Measurements from ENCODE around the gene ALS2.
"Not testable (repeated sequence)": the region's sequence is repeated elsewhere in the genome, so short reads cannot be mapped to it uniquely, and the experiment has no call there.

ALS2 gene

DNA sequence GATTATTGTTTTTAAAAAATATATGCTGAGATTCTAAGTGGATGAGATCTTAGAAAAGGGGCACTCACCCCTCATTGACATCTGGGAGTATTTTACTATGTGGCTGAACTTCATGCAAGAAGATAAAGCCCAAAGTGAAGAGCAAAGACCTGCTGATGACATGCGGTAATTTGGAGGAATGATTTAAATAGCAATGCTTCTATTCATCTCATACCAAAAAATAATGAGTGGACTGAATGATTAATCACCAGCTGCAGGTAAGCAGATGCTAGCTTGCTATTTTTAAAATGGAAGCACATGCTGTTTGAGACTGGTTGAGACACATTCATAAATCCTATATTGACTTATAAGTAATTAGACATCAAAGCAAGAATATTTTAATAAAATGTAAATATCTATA, 12.9 kb upstream of the ALS2 start:
- no peak for DNase-seq

DNA sequence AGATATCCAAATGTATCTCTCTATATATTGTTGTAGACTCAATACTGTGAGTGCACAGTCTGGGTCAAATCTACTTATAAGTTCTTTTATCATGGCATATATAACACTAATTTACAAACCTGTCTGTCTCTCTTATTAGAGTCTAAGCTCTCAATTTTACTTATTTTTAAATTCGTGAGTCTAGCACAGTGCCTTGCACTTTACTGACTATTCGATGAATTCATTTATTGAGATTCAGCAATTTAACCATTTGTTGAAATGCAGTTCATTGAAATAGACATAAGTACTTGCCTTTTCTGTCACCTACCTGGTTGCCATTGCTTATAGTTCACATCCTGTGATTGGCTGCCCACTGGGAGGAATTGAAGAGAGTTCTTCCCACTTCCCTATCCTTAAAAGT, 10.3 kb upstream of the ALS2 start:
- no peak for DNase-seq

DNA sequence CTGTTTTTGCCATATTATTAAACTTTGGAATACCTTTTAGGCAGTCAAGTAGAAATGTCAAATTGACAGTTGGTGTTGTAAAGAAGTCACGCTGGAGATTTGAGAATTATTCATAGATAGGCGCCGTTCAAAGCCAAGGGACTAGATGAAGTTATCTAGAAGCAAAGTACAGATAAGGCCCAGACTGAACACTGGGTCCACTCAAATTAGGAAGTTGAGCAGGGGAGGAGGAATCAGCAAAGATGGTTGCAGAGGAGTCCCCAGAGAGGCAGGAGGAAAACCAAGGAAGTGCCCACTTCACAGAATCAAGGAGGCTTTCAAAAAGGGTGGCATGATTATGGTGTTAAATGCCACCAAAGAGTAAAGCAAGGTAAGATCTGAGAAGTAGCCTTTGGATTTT, 9.6 kb upstream of the ALS2 start:
- DNase-seq, result no peak

DNA sequence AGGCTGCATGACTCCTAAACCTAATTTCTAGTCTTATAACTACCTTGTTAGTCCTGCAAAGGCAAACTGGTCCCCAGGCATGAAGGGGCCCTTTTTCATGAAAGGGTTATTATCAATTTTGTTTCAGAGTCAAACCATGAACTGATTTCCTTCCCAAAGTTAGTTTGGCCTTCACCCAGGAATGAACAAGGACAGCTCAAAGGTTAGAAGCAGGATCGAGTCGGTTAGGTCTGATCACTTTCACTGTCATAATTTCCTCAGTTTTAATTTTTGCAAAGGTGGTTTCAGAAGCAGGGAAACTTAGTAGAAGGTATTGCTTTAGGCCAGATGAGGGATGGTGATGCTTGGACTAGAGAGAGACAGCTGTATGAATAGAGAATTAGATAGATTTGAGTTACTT, 8.7 kb upstream of the ALS2 start:
- no peak for DNase-seq

DNA sequence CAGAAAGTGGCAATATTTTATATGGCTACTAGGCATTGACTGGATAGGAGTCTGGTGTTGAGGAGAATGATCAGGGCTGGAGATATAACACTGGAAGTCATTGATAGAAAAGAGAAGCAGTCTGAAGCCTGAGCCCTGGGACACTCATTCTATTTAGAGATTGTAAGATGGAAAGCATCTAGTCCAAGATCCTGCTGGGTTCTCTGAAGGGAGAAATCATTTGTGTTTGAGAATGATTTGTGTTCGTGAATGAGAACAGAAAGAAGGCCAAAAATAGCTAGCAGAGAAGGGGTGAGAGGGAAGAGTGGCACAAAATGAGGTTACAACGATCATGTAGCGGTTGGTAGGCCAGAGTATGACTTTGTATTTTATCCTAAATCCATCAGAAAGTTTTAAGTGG, 7.6 kb upstream of the ALS2 start:
- no peak for DNase-seq

DNA sequence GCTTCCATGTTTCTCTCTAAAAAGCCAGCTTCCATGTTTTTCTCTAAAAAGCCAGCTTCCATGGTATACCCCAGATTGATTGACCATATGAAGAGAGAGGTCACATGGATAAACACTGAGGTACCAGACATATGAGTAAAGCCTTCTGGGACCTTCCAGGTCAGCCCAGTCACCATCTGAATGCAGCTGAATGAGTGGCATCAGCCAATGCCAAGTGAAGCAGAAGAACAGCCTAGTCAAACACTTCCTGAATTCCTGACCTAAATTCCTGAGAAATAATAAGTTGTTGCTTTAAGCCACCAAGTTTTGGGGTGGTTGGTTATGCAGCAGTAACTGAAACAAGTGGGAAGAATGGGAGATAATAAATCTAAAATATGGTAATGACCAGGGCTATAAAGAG, 5.7 kb upstream of the ALS2 start:
- no peak for DNase-seq

DNA sequence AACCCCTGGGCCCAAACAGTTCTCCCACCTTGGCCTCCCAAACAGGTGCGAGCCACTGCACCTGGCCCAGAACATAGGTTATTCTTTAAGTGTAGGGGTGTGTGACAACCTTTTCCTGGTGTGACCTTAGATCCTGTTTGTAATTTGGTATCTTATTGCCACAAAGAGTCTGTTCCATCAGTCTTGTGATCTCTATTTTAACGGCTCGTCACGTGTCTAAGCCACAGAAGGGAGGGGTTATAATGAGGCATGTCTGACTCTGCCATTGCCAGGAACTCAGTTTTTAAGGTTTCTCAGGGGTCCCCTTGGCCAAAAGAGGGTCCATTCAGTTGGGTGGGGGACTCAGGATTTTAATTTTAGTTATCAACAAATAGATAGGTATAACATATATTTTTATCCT, 4.4 kb upstream of the ALS2 start:
- DNase-seq, result no peak

DNA sequence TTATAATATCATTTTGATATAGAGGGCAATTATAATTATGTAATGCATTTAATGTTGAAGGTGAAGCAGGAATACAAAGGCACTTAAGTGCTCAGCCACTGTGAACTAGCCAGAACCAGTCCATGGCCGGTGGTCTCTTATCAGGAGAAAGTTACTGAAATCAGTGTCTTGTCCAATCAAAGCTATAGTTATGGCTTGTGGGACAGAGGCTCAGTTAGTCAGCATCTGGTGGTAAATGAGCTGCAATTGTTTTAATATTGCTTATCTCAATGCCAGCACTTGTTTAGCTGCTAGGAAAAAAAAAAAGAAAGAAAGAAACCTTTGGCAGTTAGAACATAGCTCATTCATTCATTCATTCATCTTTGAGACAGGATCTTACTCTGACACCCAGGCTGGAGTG, 3.8 kb upstream of the ALS2 start:
- DNase-seq, result no peak

DNA sequence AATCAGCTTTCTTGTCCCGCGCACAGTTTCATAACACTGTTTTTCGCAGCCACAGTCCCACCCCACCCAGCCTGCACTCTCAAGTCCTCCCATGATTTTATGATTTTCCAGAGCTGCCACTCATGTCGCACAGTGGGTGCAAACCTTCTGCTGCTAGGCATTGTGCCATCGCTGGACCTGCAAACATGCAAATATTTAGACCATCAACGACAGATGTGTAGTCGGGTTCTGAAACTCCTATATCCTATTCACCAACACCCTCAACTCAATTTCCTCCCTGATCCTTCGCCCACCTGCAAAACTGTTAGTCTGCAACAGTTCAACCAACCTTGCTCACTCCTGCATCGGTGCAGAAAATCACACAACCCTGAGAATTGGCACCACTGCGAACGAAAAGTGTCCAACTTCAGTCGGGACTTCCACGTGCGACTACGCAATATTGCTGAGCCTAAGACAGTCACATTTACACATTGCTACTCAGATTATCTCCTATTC, 871 bp upstream of the ALS2 start:
- no peak for DNase-seq

DNA sequence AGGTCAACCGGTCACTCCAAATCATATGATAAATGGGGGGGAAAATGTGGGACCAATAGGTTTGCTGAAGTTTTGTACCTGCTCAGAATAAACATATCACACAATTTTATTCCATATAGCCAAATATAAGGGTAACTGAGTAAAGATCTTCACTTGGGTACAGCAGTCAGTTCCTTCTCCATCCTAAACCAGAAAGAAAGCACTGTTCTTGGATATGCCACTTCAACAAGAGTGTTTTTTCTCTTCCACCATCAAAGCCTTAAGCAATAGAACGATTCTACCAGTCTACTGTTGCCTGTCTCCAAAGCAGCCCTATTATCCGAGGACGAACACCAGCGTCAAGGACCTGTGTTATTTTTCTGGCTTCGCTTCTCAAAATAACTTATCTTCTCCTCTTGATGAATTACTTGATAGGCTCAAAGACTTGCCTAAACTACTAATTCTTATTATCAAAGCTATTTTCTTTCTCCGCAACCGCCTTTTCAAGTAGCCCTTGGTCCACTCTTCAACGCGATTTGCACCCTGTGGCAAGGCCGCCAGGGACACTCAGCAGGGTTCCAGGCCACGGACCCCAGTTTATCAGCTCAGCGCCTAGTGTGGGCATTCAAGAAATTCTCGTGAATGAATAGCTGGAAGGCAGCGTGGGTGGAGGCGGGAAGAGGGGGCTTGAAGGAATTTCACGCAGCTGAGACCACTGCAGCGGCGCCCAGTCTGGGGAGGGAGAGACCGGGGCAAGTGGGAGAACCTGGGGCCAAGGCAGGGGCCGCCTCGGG, 646 bp downstream of the ALS2 start:
- DNase-seq, result no peak

DNA sequence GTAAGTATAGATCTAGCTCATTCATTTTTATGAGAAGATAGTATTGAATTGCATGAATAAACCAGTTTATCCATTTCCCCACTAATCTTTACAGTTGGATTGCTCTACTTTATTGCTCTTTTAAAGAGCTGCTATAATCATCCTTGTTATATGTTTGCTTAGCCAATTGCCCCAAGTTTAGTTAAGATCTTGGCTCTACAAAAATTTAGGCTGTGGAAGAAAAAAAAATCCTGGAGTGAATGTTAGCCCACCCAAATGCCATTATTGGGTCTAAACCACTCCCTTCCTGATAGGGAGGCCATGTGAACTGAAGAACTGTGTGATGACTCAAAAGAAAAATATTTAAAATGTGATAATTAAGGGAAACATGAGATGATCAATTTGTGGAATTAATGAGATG, 2.9 kb downstream of the ALS2 start:
- DNase-seq, result no peak

DNA sequence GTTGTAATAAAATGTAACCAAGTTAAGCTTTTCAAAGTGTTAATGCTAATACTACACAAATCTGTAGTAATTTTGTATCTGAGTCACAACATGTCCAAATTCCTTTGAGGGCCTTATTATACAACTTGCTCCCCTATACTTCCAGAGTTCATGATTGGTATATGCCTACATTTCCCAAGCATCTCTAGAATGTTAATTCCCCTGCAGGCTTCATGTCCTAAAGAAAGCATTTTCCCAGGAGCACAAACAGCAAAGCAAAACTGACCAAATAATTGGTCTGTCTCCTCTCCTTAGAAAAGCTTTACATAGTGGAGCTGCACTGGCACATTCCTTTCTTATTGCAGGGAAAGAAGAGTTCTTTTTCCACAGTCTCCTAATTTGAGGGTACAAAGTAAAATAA, 3.7 kb downstream of the ALS2 start:
- DNase-seq, result no peak

DNA sequence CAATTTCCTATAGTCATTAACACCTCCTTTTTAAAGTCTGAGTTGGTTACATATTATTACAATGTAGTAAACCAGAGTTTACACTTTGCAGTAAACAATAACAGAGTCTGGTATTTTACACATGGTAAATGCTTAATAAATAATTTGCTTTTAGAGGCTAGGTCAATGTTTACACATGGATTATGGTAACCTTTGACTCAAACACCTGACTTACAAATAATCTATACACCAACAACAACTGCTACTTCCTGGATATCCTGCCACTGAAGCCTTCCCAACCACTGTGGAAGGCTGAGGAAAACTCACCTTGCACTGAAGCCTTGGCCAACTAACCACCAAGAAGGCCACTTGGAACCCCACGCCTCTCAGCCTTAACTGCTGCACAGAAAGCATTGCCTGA, 5.4 kb downstream of the ALS2 start:
- DNase-seq, result no peak

DNA sequence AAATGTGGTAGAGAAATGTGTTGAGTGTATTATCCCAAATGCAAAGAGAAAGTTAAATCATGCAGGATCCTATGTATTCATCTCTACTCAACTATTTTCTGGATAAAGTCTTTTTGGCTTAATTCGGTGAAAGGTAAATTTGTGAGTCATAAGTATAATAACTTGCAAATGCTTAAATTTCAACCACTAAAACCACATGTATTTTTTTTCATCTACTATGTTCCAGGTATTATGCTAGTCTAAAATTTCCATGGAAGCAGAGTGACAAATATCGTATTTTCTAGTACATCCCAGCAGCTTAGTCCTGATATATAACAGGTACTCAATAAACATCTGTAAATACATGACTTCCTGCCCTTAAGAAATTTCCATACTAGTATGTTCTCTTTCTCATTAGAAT, 6.2 kb downstream of the ALS2 start:
- DNase-seq, result no peak

DNA sequence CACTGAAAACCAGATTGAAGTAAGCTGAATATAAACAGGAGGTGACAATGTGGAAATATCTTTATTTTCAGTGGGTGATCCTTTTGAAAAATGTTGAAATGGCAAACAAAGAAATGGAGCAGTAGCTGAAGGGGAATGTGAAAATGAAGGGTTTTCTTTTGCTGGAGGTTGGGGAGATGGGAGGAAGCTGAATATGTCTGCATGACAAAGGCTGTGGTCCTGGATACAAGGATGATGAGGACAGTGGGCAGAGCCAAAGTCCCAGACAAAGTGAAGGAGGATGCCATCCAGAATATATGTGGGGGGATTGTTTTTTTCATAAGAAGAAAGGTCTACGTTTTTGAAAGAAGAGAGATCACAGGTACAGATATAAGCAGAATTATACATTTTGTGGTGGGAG, 6.7 kb downstream of the ALS2 start:
- DNase-seq, result no peak

DNA sequence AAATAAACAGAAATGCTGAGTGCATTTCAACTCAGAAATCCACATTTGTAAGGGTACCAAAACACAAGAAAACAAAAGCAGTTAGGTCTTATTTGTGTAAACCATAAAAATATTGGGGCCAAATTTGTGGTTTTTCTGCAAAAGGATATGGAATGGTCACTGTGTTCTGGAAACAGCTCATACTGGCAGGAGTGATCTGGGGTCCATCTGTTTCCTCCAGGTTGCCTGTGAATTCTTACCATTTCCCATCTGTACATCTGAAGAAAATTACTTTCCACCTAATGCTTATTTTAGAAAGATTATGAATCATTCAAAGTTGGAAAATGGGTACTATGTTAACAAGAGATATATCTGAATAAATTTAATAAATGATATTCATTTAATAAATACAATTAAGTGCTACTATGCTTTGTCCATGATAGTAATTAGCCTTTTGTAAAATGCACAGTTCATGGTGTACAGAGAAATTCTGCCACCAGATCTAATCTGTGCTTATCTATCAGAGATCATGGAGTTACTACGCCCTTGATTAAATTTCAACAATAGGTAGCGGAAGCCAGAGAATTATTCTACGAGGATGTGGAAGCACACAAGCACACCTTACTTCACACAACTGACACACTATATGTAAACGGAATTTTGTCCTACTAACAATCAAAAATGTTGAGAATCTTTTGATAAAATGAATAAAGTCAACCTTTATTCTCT, 10.9 kb downstream of the ALS2 start:
- no peak for DNase-seq

DNA sequence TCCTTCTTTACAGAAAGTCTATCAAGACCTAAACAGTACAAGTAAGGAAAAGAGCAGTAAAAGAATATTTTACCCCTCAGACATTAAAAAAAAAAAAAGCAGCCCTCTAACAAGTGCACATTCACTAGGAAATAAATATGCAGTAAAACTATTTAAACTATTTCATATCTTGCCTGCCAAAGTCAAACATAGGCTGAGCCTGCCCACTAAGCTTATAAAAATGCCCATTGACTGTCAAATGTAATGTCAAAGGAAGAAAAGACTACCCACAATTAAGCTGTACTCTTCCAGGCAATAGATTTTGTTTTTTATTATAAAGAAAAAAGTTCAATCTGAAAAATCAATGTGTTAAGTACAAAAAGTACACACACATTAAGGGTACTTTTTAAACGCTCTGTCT, 11.8 kb downstream of the ALS2 start:
- DNase-seq, result no peak

DNA sequence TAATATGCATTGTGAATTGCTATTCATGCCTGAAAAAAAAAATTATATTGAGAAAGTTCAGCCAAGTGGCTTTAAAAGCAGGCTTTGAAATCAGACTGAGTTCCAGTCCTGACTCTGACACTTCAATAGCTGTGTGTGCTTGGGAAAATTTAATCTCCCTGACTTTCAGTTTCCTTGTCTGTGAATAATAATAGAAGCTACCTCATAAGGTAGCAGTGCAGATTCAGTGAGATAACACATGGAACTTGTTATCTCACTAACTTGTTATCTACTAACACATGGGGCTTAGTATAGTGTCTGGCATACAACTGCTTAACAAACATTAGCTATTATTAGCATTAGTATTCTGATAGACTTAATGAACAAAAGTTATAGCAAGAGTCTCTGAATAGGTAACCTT, 14.9 kb downstream of the ALS2 start:
- no peak for DNase-seq

DNA sequence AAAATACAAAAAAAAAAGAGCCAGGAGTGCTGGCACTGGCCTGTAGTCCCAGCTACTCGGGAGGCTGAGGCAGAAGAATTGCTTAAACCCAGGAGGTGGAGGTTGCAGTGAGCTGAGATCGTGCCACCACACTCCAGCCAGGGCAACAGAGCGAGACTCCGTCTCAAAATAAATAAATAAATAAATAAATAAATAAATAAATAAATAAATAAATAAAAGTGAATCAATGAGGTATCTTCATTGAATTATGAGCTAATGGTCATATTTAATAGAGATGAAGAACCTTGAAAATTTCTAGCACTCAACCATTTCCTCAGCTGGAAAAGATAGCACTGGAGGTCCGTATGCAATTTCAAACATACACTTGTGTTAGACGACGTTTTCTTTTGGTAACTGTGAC, 16.3 kb downstream of the ALS2 start:
- not testable (repeated sequence) for DNase-seq

DNA sequence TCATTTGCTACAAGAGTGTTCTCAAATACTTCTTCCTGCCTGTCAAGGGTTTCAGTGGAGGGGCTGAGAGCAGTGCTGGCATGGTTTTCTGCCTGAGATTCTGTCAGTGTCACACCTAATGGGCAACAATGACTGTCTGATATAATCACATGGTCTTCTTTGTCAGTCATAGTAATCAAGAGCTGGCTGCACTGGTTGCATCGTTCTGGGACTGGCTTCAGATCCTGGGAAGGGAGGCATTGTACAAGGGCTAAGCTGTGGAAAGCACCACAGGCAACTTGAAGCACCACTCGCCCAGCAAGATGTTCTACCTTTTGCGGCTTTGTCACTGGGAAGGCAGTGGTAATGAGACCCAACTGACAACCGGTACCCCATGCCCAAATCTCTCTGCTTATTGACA, 19.6 kb downstream of the ALS2 start:
- no peak for DNase-seq

DNA sequence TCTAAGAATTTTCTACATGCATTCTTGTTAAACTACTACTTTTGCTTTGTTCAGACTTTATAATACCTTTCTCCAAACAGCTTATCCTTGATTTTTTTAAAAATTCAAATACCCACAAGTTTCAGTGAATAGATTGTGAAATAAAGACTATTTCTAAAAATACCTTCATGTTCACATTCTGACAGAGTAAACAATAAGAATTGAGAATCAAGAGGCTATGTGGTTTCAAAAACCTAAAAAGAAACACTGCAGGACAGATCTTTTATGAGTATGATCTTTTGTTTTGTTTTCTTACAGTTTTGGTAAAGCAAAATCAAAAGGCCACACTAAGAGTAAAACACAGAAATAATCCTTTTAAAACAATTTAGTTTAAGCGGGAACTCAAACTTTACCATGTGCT, 21.2 kb downstream of the ALS2 start:
- no peak for DNase-seq

DNA sequence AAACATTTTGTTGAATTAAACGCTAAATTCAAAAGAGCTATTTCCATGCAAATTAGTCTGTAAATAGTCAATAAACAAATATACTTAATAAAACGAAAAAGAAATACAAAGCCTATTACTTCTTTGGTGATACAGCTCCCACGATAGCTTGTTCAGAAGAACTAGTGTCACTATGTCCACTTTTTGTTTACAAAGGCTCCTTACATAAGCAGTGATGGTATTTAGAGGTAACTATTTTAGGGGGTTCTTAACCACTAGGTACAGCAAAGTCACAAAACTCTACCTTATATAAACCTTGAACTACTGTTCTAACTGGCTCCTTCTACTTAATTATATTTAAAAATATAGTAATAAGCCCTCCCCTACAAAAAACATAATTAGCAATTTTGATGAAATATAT, 21.9 kb downstream of the ALS2 start:
- DNase-seq, result no peak

DNA sequence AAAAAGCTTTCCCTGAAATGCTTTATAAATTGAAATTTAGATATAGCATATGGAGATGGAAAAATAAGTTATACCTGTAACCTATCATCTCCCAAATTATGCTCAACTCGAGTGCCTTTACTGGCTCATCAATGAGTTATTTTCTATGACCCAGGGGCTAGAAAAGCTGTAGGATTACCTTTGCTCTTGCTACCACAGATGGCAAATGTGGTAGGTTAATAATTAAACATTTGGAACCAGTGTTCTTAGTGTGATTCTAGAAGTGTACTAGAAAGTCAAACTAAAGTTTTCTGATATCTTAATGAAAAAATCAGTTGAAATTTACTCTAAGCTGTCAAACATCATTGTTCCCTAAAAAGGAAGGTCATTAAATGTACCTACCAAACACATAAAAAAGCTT, 22.5 kb downstream of the ALS2 start:
- no peak for DNase-seq

DNA sequence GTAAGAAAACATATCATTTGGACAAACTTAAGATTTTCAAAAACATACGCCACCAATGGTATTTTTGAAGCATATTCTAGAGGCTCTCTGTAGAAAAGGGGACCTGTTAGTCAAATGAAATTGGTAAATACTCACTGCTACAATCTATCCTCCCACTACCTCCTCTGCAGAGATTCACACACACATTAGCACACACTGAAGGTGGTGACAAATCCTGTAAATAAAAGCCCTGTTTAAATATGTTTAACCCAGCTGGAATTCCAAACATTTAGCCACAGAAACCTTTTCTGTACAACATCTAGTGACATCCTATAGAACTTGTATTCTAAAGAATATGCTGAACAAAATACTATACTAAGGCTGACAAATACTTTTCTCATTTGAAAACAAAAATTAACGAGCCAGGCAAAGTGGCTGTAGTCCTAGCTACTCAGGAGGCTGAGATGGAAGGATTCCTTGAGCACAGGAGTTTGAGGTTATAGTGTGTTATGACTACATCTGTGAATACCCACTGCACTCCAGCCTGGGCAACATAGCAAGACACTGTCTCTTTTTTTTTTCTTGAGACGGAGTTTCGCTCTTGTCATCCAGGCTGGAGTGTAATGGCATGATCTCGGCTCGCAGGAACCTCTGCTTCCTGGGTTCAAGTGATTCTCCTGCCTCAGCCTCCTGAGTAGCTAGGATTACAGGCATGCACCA, 25.9 kb downstream of the ALS2 start:
- no peak for DNase-seq
